Heart left ventricle (tissue), 16 donors: ENCODE results near the gene LRRC37A3. TPM values are rescaled to one million over a fixed set of nuclear protein-coding genes. Genes with fewer than 3 reads are reported as not detected.
"Not testable (repeated sequence)": the region's sequence is repeated elsewhere in the genome, so short reads cannot be mapped to it uniquely, and the experiment has no call there.

Experiments used
- ATAC-seq, 4 donors: fragments of 200-7000 bp; cut with Tn5 transposase; one replicate each; pipeline ENCODE4 v1.9.1; 2020 to 2022; ENCODE audit warnings: moderate library complexity in 4 of 4, mild to moderate bottlenecking in 3 of 4, moderate number of reproducible peaks in 1 of 4
- DNase-seq, 5 donors: peaks; one replicate each; pipeline ENCODE4 v3.0.0-alpha.2; 2020
- H3K27ac ChIP-seq, 12 donors: fragments of 200-600 bp; sonication (generic) in 4 of 12; one replicate each; pipeline versions ENCODE4 v1.5.0 to v1.8.0; 2016 to 2022; ENCODE audit warnings: mild to moderate bottlenecking in 2 of 12
- H3K27me3 ChIP-seq, 9 donors: fragments of 200-600 bp; sonication (generic) in 2 of 9; one replicate each; pipeline versions ENCODE4 v1.5.1 to v1.8.0; 2016 to 2022; ENCODE audit warnings: mild to moderate bottlenecking in 3 of 9
- H3K36me3 ChIP-seq, 9 donors: fragments of 200-600 bp; sonication (generic) in 2 of 9; one replicate each; pipeline versions ENCODE4 v1.5.0 to v1.8.0; 2018 to 2022; ENCODE audit warnings: mild to moderate bottlenecking in 2 of 9
- H3K4me1 ChIP-seq, 12 donors: fragments of 200-600 bp; sonication (generic) in 4 of 12; one replicate each; pipeline versions ENCODE4 v1.5.0 to v1.8.0; 2016 to 2022; ENCODE audit warnings: mild to moderate bottlenecking in 3 of 12
- H3K4me3 ChIP-seq, 12 donors: fragments of 200-600 bp; sonication (generic) in 4 of 12; one replicate each; pipeline versions ENCODE4 v1.5.0 to v1.8.0; 2017 to 2022; ENCODE audit warnings: mild to moderate bottlenecking in 9 of 12, moderate library complexity in 4 of 12
- H3K9me3 ChIP-seq, 12 donors: fragments of 200-600 bp; sonication (generic) in 4 of 12; one replicate each; pipeline versions ENCODE4 v1.5.0 to v1.8.0; 2016 to 2022; ENCODE audit warnings: mild to moderate bottlenecking in 1 of 12
- POLR2A ChIP-seq, 2 donors: fragments of 450-650 bp; IDR thresholded peaks; one replicate each; pipeline ENCODE4 v1.6.1; 2017; ENCODE audit warnings: antibody characterized with exemption in 2 of 2, mild to moderate bottlenecking in 2 of 2, moderate library complexity in 2 of 2
- WGBS, 4 donors: extraction: QIAGEN DNeasy Blood & Tissue Kit in 2 of 4; methylation state at CpG; one replicate each; pipeline versions ENCODE4 v1.1.5 to v1.1.7; 2013 to 2018; 5-methylcytosine and 5-hydroxymethylcytosine counted together
- intact Hi-C, 10 donors: fragments of 100-400 bp; cut with DNase I; formaldehyde crosslinking; loops; one replicate each; pipeline versions ENCODE4 v1.11.1 to v1.14.2; 2022
- polyA plus RNA-seq, 2 donors: library from polyadenylated mRNA; stranded (reverse); fragments of 200-250 nt; gene quantifications; one replicate each; pipeline ENCODE4 v1.2.3, GENCODE V29; 2013
- total RNA-seq, 9 donors: library from RNA; depleted of rRNA in 2 of 9; stranded (reverse); fragments of >200 nt in 2 of 9; fragmentation: NEBNext Ultra II Directional in 3 of 9; extraction: Animal tissue kit (Norgen Biotek cat#: 25700) in 3 of 9; gene quantifications; one replicate each; pipeline versions ENCODE4 v1.1.0 to v1.2.4, GENCODE V29; 2016 to 2023
- donor health status: ischemic (EF 13 %, LVEDD 7.1; RV severe dilation, severe dysfunction).
- donor health status: healthy with polysubstance abuse.
- donor health status: DM: no; HTN: yes; CAD: no.
- donor health status: DM: no; HTN: no; CAD: no.
- donor health status: ischemic (EF 25% LVEDD 6.9; RV normal size, moderate dysfunction).
- donor health status: ischemic (EF 25% LVEDD 5.7; RV mildly dilated, moderate dysfunction).
- donor health status: healthy.
- donor health status: DM: yes; HTN: yes; CAD: no.
- donor health status: ischemic (EF 35%, LVEDD 5.7; RV mildly dilated, moderate dysfunction).
- donor health status: nonischemic (EF 11% LVEDD 7.7; RV severe dilation, severe dysfunction).
- donor health status: DM: yes; HTN: yes; CAD: no.
- donor health status: PGD.
- donor health status: ischemic (EF 29% LVEDD 5.4; RV normal size, mild dysfunction).
- donor health status: nonischemic (EF 23%, LVEDD 6.1; RV moderate dilation, normal function).

Gene LRRC37A3
- total and polyA plus RNA-seq, 11 donors = 0.69 to 7.4 (median 2.5) TPM

- peak; percentile 92 to 98 (median 98) for ATAC-seq
- 0 to 1% (median 0%) methylated on average over 24 to 52 of the region's 56 CpGs for WGBS, 4 donors
Measured at GRCh38 chr17:64837018-64837761, 82.1 kb downstream of the LRRC37A3 start.

DNA sequence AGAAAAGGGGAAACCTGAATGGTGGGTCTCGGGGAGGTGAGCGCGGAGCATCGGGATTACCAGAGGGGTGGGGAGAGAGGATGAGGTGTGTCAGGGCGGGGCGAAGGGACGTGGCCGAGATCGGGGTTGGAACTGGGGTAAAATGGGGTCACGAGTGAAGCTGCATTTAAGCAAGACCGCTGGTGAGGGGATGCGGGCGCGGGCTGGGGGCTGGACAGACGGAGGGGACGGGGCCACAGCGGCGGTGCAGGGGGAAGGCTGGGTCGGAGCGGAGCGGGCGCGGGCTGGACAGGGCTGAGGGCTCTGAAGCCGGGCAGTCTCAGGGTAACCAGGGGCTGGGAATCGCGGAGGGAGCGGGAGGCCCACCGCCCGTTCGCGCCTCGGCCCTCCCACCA, 82.7 kb downstream of the LRRC37A3 start:
- ATAC-seq (peak; percentile 24 to 60 (median 44)), DNase-seq (peak in 2 of 5 donors; percentile 10 to 20)
- H3K36me3 ChIP-seq, intact Hi-C loops, H3K27me3 ChIP-seq, H3K9me3 ChIP-seq: not testable (repeated sequence)
- H3K27ac ChIP-seq = peak overlapping the region; percentile 28 to 92 (median 83)
- H3K4me1 ChIP-seq = peaks cover 0 to 20% (median 0%) of the 10 kb centered on the region in 12 donors
- WGBS, 4 donors = 1 to 2% (median 1%) methylated on average over 23 to 28 of the region's 32 CpGs
- H3K4me3 ChIP-seq = peak overlapping the region; percentile 63 to 82 (median 70)

More at GRCh38 chr17:64837018-64837761, 82.1 kb downstream of the LRRC37A3 start:
- H3K4me3 ChIP-seq = peak overlapping the region; percentile 63 to 82 (median 70)
- DNase-seq = peak; percentile 89 to 95 (median 92)
- H3K27ac ChIP-seq = peak overlapping the region; percentile 28 to 92 (median 83)
- H3K9me3 ChIP-seq, intact Hi-C loops, H3K27me3 ChIP-seq, H3K36me3 ChIP-seq: not testable (repeated sequence)
- H3K4me1 ChIP-seq = peaks cover 0 to 20% (median 0%) of the 10 kb centered on the region in 12 donors
- peak in 1 of 2 donors; percentile 94 for TF ChIP-seq POLR2A (IDR thresholded peaks at IDR 0.05)

- H3K4me3 ChIP-seq, H3K27ac ChIP-seq, intact Hi-C loops, H3K27me3 ChIP-seq, H3K36me3 ChIP-seq, H3K9me3 ChIP-seq, ATAC-seq: not testable (repeated sequence)
- peaks cover 0 to 25% (median 9%) of the 10 kb centered on the region in 12 donors for H3K4me1 ChIP-seq
- DNase-seq = peak in 1 of 5 donors; percentile 44
- 53 to 74% (median 61%) methylated on average over 2 to 3 of the region's 3 CpGs for WGBS, 4 donors
Measured at GRCh38 chr17:64834060-64834459, 85.2 kb downstream of the LRRC37A3 start.

DNA sequence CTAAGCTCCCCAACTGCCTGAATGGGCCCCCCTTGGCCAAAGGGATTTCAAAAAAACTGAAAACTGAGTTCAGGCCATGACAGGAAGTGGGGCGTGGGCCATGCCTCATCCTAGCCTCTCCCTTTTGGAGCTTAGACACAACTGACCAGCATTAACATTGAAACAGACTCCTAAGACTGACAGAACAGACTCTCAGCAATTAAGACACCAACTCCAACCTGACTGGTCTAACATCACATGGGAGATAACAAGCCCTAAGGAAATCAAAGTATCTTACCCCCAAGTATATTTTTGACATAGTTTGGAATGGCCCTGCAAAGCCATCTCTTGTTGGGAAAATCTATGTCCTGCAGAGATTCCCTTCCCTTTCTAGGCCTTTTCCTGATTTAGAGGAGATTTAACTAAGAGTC, 88.6 kb downstream of the LRRC37A3 start:
- ATAC-seq = peak in 3 of 4 donors; percentile 15 to 34 (median 21)
- intact Hi-C loops = not testable (repeated sequence)

DNA sequence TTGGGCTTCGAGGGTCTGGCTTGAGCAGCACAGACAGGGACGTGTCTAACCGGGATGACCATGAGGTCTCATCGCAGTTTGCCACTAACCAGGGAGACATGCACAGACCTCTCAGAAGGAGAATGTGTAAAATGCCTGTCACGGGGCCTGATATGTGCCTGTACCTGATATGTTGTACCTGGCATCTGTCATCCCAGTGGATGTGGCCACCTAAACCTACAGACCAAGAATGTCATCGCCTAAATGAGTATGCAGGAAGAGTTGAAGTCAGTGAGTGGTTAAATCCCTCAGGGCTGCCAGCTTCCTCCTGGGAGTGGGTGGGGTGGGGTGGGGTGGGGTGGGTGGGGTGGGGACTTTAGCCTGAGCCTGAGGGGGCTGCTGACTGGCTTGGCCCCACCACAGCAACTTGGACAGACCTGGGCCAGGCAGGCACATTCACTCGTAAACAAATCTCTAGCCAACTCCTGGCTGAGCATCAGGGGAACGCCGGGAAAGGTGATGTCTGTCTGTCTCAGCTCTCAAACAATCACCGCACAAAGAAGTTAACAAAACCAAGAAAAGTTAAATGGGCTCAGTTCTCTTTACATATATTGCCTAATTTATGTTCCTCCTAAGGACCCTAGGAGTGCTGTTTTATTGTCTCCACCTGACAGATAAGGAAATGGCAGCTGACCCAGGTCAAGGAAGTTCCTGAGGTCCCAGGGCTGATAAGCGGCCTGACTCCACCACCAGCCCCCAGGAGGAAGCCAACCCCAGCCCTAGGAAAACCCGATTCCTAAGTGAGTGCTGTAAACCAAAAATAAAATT, 89.3 kb downstream of the LRRC37A3 start:
- WGBS, 4 donors = 48 to 74% (median 57%) methylated on average over 6 to 12 of the region's 12 CpGs
- H3K27me3 ChIP-seq, DNase-seq, intact Hi-C loops, H3K4me3 ChIP-seq, H3K9me3 ChIP-seq: not testable (repeated sequence)
- Histone ChIP-seq H3K36me3 (peaks cover 0 to 17% (median 5%) of the 10 kb centered on the region in 9 donors), H3K4me1 (peaks cover 0 to 19% (median 7%) of the 10 kb centered on the region in 12 donors), H3K27ac (peak overlapping the region in 2 of 12 donors; percentile 24 to 42)
- ATAC-seq = peak in 3 of 4 donors; percentile 19 to 54 (median 27)

More for the DNA sequence above, 88.6 kb downstream of the LRRC37A3 start:
- 64 to 77% (median 68%) methylated on average over 1 of the region's 1 CpG for WGBS, 4 donors
- H3K4me3 ChIP-seq, H3K9me3 ChIP-seq, H3K27me3 ChIP-seq, DNase-seq: not testable (repeated sequence)
- Histone ChIP-seq H3K27ac (peak overlapping the region in 3 of 12 donors; percentile 18 to 42 (median 24)), H3K36me3 (peaks cover 0 to 15% (median 5%) of the 10 kb centered on the region in 9 donors), H3K4me1 (peaks cover 0 to 24% (median 7%) of the 10 kb centered on the region in 12 donors)

- ATAC-seq, H3K9me3 ChIP-seq, DNase-seq, intact Hi-C loops, H3K27me3 ChIP-seq, H3K27ac ChIP-seq, H3K4me3 ChIP-seq: not testable (repeated sequence)
- Histone ChIP-seq H3K36me3 (peaks cover 0 to 27% (median 10%) of the 10 kb centered on the region in 9 donors), H3K4me1 (peaks cover 0 to 14% (median 7%) of the 10 kb centered on the region in 12 donors)
- WGBS, 4 donors = 88 to 98% (median 94%) methylated on average over 4 to 5 of the region's 5 CpGs
Measured at GRCh38 chr17:64829068-64829467, 90.2 kb downstream of the LRRC37A3 start.

GRCh38 chr17:64818904-64819303, 100.4 kb downstream of the LRRC37A3 start:
- WGBS, 4 donors = 72 to 83% (median 77%) methylated on average over 5 of the region's 5 CpGs
- DNase-seq, H3K9me3 ChIP-seq, H3K27me3 ChIP-seq, H3K27ac ChIP-seq, H3K4me1 ChIP-seq, ATAC-seq, intact Hi-C loops, H3K4me3 ChIP-seq: not testable (repeated sequence)
- H3K36me3 ChIP-seq = peaks cover 0 to 87% (median 62%) of the 10 kb centered on the region in 9 donors

- H3K27ac ChIP-seq, intact Hi-C loops, DNase-seq, H3K4me1 ChIP-seq, H3K4me3 ChIP-seq, H3K9me3 ChIP-seq, H3K27me3 ChIP-seq: not testable (repeated sequence)
- ATAC-seq = peak in 1 of 4 donors; percentile 24
- WGBS, 4 donors = 84 to 95% (median 91%) methylated on average over 5 of the region's 5 CpGs
- peaks cover 0 to 73% (median 42%) of the 10 kb centered on the region in 9 donors for H3K36me3 ChIP-seq
Measured at GRCh38 chr17:64815833-64816198, 103.5 kb downstream of the LRRC37A3 start.

- H3K4me1 ChIP-seq, DNase-seq, H3K27me3 ChIP-seq, H3K9me3 ChIP-seq, H3K4me3 ChIP-seq, intact Hi-C loops, H3K27ac ChIP-seq: not testable (repeated sequence)
- H3K36me3 ChIP-seq = peaks cover 0 to 67% (median 36%) of the 10 kb centered on the region in 9 donors
- WGBS, 4 donors = 91 to 100% (median 92%) methylated on average over 7 to 12 of the region's 12 CpGs
- ATAC-seq = peak in 2 of 4 donors; percentile 27 to 33
Measured at GRCh38 chr17:64814993-64815832, 104.1 kb downstream of the LRRC37A3 start.
